Fibroblast of villous mesenchyme (primary cell): ENCODE measurements around the gene CD59. TPM values are rescaled to one million over a fixed set of nuclear protein-coding genes. Genes with fewer than 3 reads are reported as not detected.
A peak's percentile ranks its signal among the peaks of the same experiment; 100 is the strongest.

Source experiments
- DNase-seq: peaks from one replicate; pipeline ENCODE4 v3.0.0-alpha.2; 2010; ENCODE audit warnings: low read depth
- H3K4me3 ChIP-seq: 2 replicates; pipeline ENCODE4 v1.5.1; 2011; ENCODE audit warnings: low read depth, mild to moderate bottlenecking, low read length
- total RNA-seq: library from RNA; depleted of rRNA; stranded (reverse); fragments of >200 nt; gene quantifications from 2 replicates; pipeline ENCODE4 v1.2.3, GENCODE V29; 2012
- TF ChIP-seq, protein P1 (sequence below): IDR thresholded peaks from 2 replicates; pipeline ENCODE4 v1.5.1; 2012; ENCODE audit warnings: low read depth, mild to moderate bottlenecking, low read length; ENCODE audit not compliant: insufficient read depth

The CD59 gene
- total RNA-seq, 1 donor, result 279 TPM

- H3K4me3 ChIP-seq, result peak overlapping the region; percentile 53
- TF ChIP-seq, protein P1, sequence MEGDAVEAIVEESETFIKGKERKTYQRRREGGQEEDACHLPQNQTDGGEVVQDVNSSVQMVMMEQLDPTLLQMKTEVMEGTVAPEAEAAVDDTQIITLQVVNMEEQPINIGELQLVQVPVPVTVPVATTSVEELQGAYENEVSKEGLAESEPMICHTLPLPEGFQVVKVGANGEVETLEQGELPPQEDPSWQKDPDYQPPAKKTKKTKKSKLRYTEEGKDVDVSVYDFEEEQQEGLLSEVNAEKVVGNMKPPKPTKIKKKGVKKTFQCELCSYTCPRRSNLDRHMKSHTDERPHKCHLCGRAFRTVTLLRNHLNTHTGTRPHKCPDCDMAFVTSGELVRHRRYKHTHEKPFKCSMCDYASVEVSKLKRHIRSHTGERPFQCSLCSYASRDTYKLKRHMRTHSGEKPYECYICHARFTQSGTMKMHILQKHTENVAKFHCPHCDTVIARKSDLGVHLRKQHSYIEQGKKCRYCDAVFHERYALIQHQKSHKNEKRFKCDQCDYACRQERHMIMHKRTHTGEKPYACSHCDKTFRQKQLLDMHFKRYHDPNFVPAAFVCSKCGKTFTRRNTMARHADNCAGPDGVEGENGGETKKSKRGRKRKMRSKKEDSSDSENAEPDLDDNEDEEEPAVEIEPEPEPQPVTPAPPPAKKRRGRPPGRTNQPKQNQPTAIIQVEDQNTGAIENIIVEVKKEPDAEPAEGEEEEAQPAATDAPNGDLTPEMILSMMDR, result no peak
- peak; percentile 86 for DNase-seq
Observed at GRCh38 chr11:33701302-33702230, 34.7 kb downstream of the CD59 start.

DNA sequence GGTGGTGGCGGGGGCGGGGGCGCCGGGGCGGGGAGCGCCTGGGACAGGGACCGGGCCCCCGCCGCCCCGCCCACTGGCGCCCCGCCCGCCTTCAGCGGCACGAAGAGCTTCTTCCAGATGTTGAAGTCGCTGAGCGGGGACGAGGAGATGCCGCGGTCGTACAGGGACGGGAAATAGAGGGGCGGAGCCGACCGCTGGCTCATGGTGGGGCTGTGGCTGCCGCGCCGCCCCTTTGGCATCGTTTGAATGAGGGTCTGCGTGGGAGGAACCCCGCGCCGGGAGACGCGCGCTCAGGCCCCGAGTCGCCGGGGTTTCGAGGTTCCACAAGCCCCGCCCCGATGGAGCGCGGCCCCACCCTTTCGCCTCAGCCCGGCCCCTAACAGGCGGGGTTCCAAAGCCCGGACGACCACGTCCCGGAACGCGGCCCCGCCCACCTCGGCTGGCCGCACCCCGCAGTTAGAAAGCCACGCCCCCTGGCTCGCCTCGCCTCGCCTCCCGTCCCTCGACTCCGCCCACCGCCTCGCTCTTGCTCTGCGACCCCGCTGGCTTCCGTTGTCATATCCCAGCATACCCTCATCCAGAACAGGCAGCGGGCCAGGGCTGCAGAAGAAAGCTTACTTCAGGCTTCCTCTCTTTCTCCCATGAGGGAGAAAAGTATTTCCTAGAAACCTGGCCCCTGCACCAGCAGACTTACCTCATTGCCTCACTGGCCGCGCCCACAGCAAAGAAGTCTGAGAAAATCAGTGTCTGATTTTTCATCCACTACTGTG is 35.5 kb downstream of the CD59 start, which contains the start of gene C11orf91:
Gene C11orf91, minus strand, starts transcription at position 325 of the 770 bp plus-strand sequence. Its CDS starts 86 bp downstream, at position 239.
- DNase-seq, result peak; percentile 95
- TF ChIP-seq, protein P1, result no peak
- H3K4me3 ChIP-seq, result peak within 1 kb of the TSS; percentile 65

GRCh38 chr11:33700063-33700501 is 36.1 kb downstream of the CD59 start:
- DNase-seq, result no peak
- TF ChIP-seq, protein P1, result no peak
- peak overlapping the region; percentile 65 for H3K4me3 ChIP-seq

- no peak overlapping the region for H3K4me3 ChIP-seq
- no peak for DNase-seq
- TF ChIP-seq, protein P1, result no peak
Observed at GRCh38 chr11:33699515-33700062, 36.6 kb downstream of the CD59 start.

GRCh38 chr11:33698921-33699320 is 37.3 kb downstream of the CD59 start:
- H3K4me3 ChIP-seq, result no peak overlapping the region
- TF ChIP-seq, protein P1, result no peak
- no peak for DNase-seq

GRCh38 chr11:33697997-33698396 is 38.2 kb downstream of the CD59 start:
- no peak for DNase-seq
- TF ChIP-seq, protein P1, result no peak
- H3K4me3 ChIP-seq, result no peak overlapping the region
